GM12878 (cell line): ENCODE results near the gene BAAT.
"Not testable (repeated sequence)": the region's sequence is repeated elsewhere in the genome, so short reads cannot be mapped to it uniquely, and the experiment has no call there.

Source experiments
- BCL3 ChIP-seq: IDR thresholded peaks from 2 replicates; pipeline ENCODE4 v1.6.1; 2011; ENCODE audit warnings: borderline replicate concordance, low read depth, mild to moderate bottlenecking, moderate library complexity, low read length; ENCODE audit not compliant: insufficient read depth, poor library complexity, severe bottlenecking
- CTCF ChIP-seq, 3 experiments: IDR thresholded peaks in 2 of 3; conservative IDR thresholded peaks in 1 of 3; 2 replicates each; pipeline ENCODE4 v1.5.1; 2011; ENCODE audit warnings: low read depth in 3 of 3, low read length in 3 of 3, mild to moderate bottlenecking in 3 of 3, control low read depth in 2 of 3, moderate library complexity in 2 of 3, inconsistent platforms in 1 of 3, mixed read lengths in 1 of 3; ENCODE audit not compliant: control insufficient read depth in 2 of 3, insufficient read depth in 1 of 3; ENCODE audit errors: extremely low read depth in 1 of 3
- MAX ChIP-seq: IDR thresholded peaks from 2 replicates; pipeline ENCODE4 v1.6.1; 2012; ENCODE audit warnings: low read depth, low read length, improper control_type of control experiment
- MXI1 ChIP-seq: fragments of 150-350 bp; IDR thresholded peaks from 2 replicates; pipeline ENCODE4 v1.6.1; 2011; ENCODE audit warnings: low read depth, mild to moderate bottlenecking, inconsistent platforms, low read length, improper control_type of control experiment
- POLR2A ChIP-seq: IDR thresholded peaks from 2 replicates; pipeline ENCODE4 v1.6.1; 2011; ENCODE audit warnings: low read depth, mild to moderate bottlenecking, low read length
- RAD21 ChIP-seq: IDR thresholded peaks from 2 replicates; pipeline ENCODE4 v1.6.1; 2011; ENCODE audit warnings: mild to moderate bottlenecking, low read depth, low read length, moderate library complexity; ENCODE audit not compliant: insufficient read depth
- RBBP5 ChIP-seq: fragments of 200-600 bp; sonication (generic); conservative IDR thresholded peaks from 2 replicates; pipeline ENCODE4 v1.6.1; 2016
- SMC3 ChIP-seq: IDR thresholded peaks from 2 replicates; pipeline ENCODE4 v1.6.1; 2011; ENCODE audit warnings: low read length, improper control_type of control experiment, borderline replicate concordance
- TARDBP ChIP-seq: IDR thresholded peaks from 2 replicates; pipeline ENCODE4 v1.6.1; 2016; ENCODE audit warnings: borderline replicate concordance
- YBX1 ChIP-seq: fragments of 450-650 bp; IDR thresholded peaks from 2 replicates; pipeline ENCODE4 v1.6.1; 2016; ENCODE audit warnings: antibody characterized with exemption
- ZNF274 ChIP-seq: IDR thresholded peaks from one replicate; pipeline ENCODE4 v1.8.0; 2011; ENCODE audit not compliant: insufficient read length, insufficient read depth

GRCh38 chr9:101327422-101327909 lies 57.3 kb downstream of the BAAT start:
- not testable (repeated sequence) for TF ChIP-seq CTCF (IDR thresholded peaks at IDR 0.05 in 2 of 3, conservative IDR thresholded peaks at IDR 0.05 in 1 of 3; ENCODE audit: control insufficient read depth in 2 of 3, extremely low read depth in 1 of 3, insufficient read depth in 1 of 3, low read depth in 3 of 3, low read length in 3 of 3); SMC3; ZNF274; RBBP5; POLR2A; YBX1; BCL3; TARDBP; MAX; RAD21; MXI1
